Skeletal muscle tissue (tissue), 4 donors: ENCODE measurements around the gene EIF3M. TPM values are rescaled to one million over a fixed set of nuclear protein-coding genes. Genes with fewer than 3 reads are reported as not detected.

Experiments
- H3K27ac ChIP-seq: one replicate; pipeline ENCODE4 v1.7.0; 2013; ENCODE audit warnings: mild to moderate bottlenecking, low read depth, low read length, inconsistent platforms
- H3K27me3 ChIP-seq, 3 donors: one replicate each; pipeline ENCODE4 v1.7.0; 2013; ENCODE audit warnings: low read length in 3 of 3; ENCODE audit not compliant: control insufficient read depth in 3 of 3, insufficient read depth in 3 of 3
- H3K36me3 ChIP-seq, 3 donors: one replicate each; pipeline ENCODE4 v1.7.0; 2013; ENCODE audit warnings: low read length in 3 of 3; ENCODE audit not compliant: control insufficient read depth in 3 of 3, insufficient read depth in 3 of 3
- H3K4me1 ChIP-seq, 3 donors: one replicate each; pipeline ENCODE4 v1.7.0; 2013; ENCODE audit warnings: low read length in 3 of 3, mild to moderate bottlenecking in 3 of 3; ENCODE audit not compliant: control insufficient read depth in 3 of 3, insufficient read depth in 3 of 3
- H3K4me3 ChIP-seq, 3 donors: one replicate each; pipeline ENCODE4 v1.7.0; 2013; ENCODE audit warnings: low read length in 3 of 3
- H3K9ac ChIP-seq, 3 donors: one replicate each; pipeline ENCODE4 v1.7.0; 2013; ENCODE audit warnings: low read length in 3 of 3, mild to moderate bottlenecking in 3 of 3, moderate library complexity in 2 of 3, low read depth in 1 of 3
- H3K9me3 ChIP-seq, 3 donors: one replicate each; pipeline ENCODE4 v1.7.0; 2013; ENCODE audit warnings: low read length in 3 of 3; ENCODE audit not compliant: control insufficient read depth in 3 of 3
- total RNA-seq: library from RNA; depleted of rRNA; stranded (reverse); fragments of >200 nt; gene quantifications from one replicate; pipeline ENCODE4 v1.2.3, GENCODE V29; 2014
- donor health status: Osteomylitis.

Gene EIF3M
- total RNA-seq, 1 donor from 2014 or later, result 154 TPM

- H3K27ac ChIP-seq, result no peak overlapping the region
- H3K36me3 ChIP-seq, result no peaks in the 10 kb centered on the region
- H3K9ac ChIP-seq, result no peak overlapping the region
- H3K27me3 ChIP-seq, result peaks cover 0 to 10% (median 4%) of the 10 kb centered on the region in 3 donors
- no peak overlapping the region for H3K4me3 ChIP-seq
- no peaks in the 10 kb centered on the region for H3K4me1 ChIP-seq
- H3K9me3 ChIP-seq, result no peaks in the 10 kb centered on the region
Measured at GRCh38 chr11:32567154-32567553, 16.5 kb upstream of the EIF3M start.

GRCh38 chr11:32569313-32569881 is 14.2 kb upstream of the EIF3M start:
- Histone ChIP-seq H3K4me1 (no peaks in the 10 kb centered on the region), H3K27me3 (peaks cover 0 to 10% (median 4%) of the 10 kb centered on the region in 3 donors), H3K36me3 (no peaks in the 10 kb centered on the region), H3K9me3 (no peaks in the 10 kb centered on the region), H3K4me3 (no peak overlapping the region), H3K9ac (no peak overlapping the region), H3K27ac (no peak overlapping the region)

DNA sequence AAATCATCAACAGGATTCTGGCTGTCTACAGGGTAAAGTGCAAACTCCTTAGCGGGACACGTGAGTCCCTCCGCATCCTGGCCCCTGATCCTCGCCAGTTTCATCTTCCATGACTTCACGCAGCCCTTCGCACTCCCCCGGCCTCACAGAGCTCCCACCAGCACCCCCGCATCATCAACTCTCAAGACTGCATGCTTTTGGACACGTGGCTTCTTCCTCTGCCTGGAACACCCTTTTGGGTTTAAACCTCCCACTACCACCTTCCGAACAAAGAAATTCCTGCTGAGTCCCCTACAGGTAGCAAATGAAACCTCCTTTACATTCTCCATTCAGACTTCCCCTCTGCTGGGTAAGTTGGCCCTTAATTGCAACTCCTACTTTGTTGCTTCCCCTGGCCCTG is 12.6 kb upstream of the EIF3M start:
- no peak overlapping the region for H3K27ac ChIP-seq
- H3K9me3 ChIP-seq, result no peaks in the 10 kb centered on the region
- peaks cover 0 to 12% (median 4%) of the 10 kb centered on the region in 3 donors for H3K27me3 ChIP-seq
- no peak overlapping the region for H3K4me3 ChIP-seq
- no peaks in the 10 kb centered on the region for H3K36me3 ChIP-seq
- no peaks in the 10 kb centered on the region for H3K4me1 ChIP-seq
- H3K9ac ChIP-seq, result no peak overlapping the region

DNA sequence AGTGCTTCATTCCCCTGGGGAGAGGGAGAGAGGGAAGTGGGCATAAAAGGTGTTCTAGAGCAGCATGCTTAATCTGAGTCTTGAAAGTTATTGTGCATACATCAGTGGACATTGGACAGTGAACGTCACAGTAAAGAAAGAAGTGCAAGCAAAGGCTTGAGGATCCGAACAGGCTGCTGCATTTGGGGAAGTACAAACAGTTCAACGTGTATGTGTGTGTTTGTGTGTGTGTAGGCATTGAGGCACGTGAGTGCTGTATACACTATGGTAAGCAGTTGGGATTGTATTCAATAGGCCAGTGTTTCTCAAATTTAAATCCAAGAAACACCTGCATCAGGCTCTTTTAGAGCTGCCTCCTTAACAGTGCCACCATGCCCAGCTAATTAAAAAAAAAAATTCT is 10.4 kb upstream of the EIF3M start:
- no peaks in the 10 kb centered on the region for H3K4me1 ChIP-seq
- H3K36me3 ChIP-seq, result no peaks in the 10 kb centered on the region
- no peak overlapping the region for H3K4me3 ChIP-seq
- no peak overlapping the region for H3K9ac ChIP-seq
- H3K9me3 ChIP-seq, result no peaks in the 10 kb centered on the region
- no peak overlapping the region for H3K27ac ChIP-seq
- H3K27me3 ChIP-seq, result peaks cover 0 to 12% (median 4%) of the 10 kb centered on the region in 3 donors

DNA sequence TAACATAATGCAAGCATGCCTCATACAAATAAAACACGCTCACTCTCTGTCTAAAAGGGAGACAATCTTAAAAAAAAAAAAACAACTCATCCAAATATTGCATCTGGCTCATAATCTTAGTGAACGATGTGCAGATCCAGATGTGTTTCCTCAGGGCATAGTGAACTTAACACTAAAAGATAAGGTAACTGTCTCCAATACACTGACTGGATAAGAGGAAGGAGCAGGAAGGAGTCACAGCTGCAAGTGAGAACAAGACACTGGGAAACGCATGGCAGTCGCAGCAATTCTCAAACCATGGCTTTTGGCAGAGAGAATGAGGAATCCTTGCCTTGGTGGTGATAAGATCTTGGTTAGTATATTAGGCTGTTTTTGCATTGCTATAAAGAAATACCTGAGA is 9.2 kb upstream of the EIF3M start:
- Histone ChIP-seq H3K9me3 (no peaks in the 10 kb centered on the region), H3K36me3 (no peaks in the 10 kb centered on the region), H3K9ac (no peak overlapping the region), H3K4me3 (no peak overlapping the region), H3K27me3 (peaks cover 0 to 12% (median 4%) of the 10 kb centered on the region in 3 donors), H3K27ac (no peak overlapping the region), H3K4me1 (no peaks in the 10 kb centered on the region)

DNA sequence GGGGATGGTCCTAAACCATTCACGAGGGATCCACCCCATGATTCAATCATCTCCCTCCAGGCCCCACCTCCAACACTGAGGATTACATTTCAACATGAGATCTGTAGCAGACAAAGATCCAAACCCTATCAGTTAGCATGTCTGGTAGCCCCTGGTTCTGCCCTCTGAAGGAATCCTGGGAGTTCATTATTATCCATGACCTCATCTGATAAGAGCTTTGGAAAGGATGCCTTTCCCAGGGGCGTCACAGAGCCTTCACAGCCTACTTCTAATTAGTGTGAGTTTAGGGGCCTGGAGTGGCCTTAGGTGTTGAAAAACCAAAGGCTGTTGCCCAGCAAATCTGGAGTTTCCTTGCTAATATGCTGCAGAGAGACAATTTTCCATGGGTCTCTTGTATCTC is 8.6 kb upstream of the EIF3M start:
- no peaks in the 10 kb centered on the region for H3K9me3 ChIP-seq
- H3K9ac ChIP-seq, result no peak overlapping the region
- H3K4me3 ChIP-seq, result no peak overlapping the region
- H3K4me1 ChIP-seq, result no peaks in the 10 kb centered on the region
- H3K27me3 ChIP-seq, result peaks cover 0 to 12% (median 4%) of the 10 kb centered on the region in 3 donors
- no peak overlapping the region for H3K27ac ChIP-seq
- H3K36me3 ChIP-seq, result no peaks in the 10 kb centered on the region

- H3K4me3 ChIP-seq, result no peak overlapping the region
- H3K4me1 ChIP-seq, result no peaks in the 10 kb centered on the region
- no peak overlapping the region for H3K9ac ChIP-seq
- no peaks in the 10 kb centered on the region for H3K36me3 ChIP-seq
- H3K27me3 ChIP-seq, result peaks cover 0 to 5% (median 0%) of the 10 kb centered on the region in 3 donors
- H3K27ac ChIP-seq, result no peak overlapping the region
- no peaks in the 10 kb centered on the region for H3K9me3 ChIP-seq
Measured at GRCh38 chr11:32576456-32576855, 7.2 kb upstream of the EIF3M start.

DNA sequence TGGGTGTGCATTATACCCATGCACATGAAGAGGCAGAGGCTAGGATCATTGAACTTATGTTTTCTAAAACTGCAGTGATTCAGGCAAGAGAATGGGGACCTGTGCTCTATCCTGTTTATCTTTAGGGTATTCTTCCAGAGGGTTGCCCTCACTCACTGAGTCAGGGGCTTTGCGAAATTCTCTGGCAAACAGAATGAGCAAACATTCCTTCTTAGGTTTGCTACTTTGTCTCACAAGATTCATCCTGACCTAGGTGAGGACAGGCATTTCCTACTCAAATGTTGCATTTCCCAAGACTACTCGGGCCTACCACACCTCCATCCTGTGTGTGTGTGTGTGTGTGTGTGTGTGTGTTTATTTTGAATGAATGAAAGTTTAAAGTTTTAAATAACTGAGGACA is 2.7 kb upstream of the EIF3M start:
- no peak overlapping the region for H3K27ac ChIP-seq
- H3K9ac ChIP-seq, result no peak overlapping the region
- H3K36me3 ChIP-seq, result no peaks in the 10 kb centered on the region
- H3K4me1 ChIP-seq, result peaks cover 6 to 16% (median 11%) of the 10 kb centered on the region in 3 donors
- H3K9me3 ChIP-seq, result peaks cover 0 to 3% (median 0%) of the 10 kb centered on the region in 3 donors
- H3K27me3 ChIP-seq, result no peaks in the 10 kb centered on the region
- no peak overlapping the region for H3K4me3 ChIP-seq

DNA sequence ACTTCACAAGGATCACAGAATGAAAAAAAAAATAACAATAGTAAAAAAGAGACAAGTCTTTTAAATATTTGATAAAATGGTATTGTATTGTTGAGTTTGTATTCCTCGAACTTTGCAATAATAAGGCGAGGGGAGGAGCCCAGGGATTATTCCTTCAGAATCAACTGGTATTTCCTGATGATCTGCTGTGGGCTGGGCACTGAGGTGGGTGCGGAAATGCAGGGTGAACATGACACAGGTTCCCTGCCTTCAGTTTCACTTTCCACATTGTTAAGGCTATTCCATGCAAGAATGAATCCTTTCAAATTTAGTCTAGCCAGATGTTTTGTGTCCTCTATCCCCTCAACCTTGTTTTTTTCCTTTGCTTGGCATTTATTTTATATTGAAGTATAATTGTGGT is 2.1 kb upstream of the EIF3M start:
- Histone ChIP-seq H3K27me3 (no peaks in the 10 kb centered on the region), H3K9me3 (peaks cover 0 to 3% (median 0%) of the 10 kb centered on the region in 3 donors), H3K36me3 (no peaks in the 10 kb centered on the region), H3K4me3 (no peak overlapping the region), H3K9ac (no peak overlapping the region), H3K27ac (no peak overlapping the region), H3K4me1 (peaks cover 6 to 19% (median 11%) of the 10 kb centered on the region in 3 donors)

GRCh38 chr11:32584921-32585320 is 1.3 kb downstream of the EIF3M start:
- peaks cover 0 to 3% (median 0%) of the 10 kb centered on the region in 3 donors for H3K9me3 ChIP-seq
- H3K9ac ChIP-seq, result peak overlapping the region; percentile 25 to 94 (median 89)
- no peak overlapping the region for H3K27ac ChIP-seq
- peak overlapping the region; percentile 92 to 97 (median 93) for H3K4me3 ChIP-seq
- no peaks in the 10 kb centered on the region for H3K27me3 ChIP-seq
- H3K36me3 ChIP-seq, result peaks cover 2 to 10% (median 9%) of the 10 kb centered on the region in 3 donors
- peaks cover 6 to 21% (median 11%) of the 10 kb centered on the region in 3 donors for H3K4me1 ChIP-seq
